Lung (tissue), 12 donors: Measurements from ENCODE around the gene DLG2. TPM values are rescaled to one million over a fixed set of nuclear protein-coding genes. Genes with fewer than 3 reads are reported as not detected.

Experiments
- ATAC-seq: fragments of 200-7000 bp; cut with Tn5 transposase; one replicate; pipeline ENCODE4 v1.9.1; 2020; ENCODE audit warnings: moderate number of reproducible peaks; ENCODE audit not compliant: insufficient read depth, low FRiP score
- DNase-seq, 3 donors: peaks; one replicate each; pipeline ENCODE4 v3.0.0-alpha.2; 2013 to 2017
- H3K27ac ChIP-seq, 2 donors: one replicate each; pipeline ENCODE4 v1.5.1; 2013; ENCODE audit warnings: mild to moderate bottlenecking in 2 of 2, moderate library complexity in 2 of 2, control low read depth in 1 of 2, inconsistent platforms in 1 of 2, low read depth in 1 of 2, low read length in 1 of 2
- H3K27me3 ChIP-seq, 3 donors: one replicate each; pipeline ENCODE4 v1.5.1; 2013; ENCODE audit warnings: low read length in 2 of 3; ENCODE audit not compliant: control insufficient read depth in 3 of 3, insufficient read depth in 3 of 3
- H3K36me3 ChIP-seq, 4 donors: one replicate each; pipeline ENCODE4 v1.5.1; 2013; ENCODE audit warnings: low read length in 4 of 4, mild to moderate bottlenecking in 1 of 4, moderate library complexity in 1 of 4; ENCODE audit not compliant: control insufficient read depth in 4 of 4, insufficient read depth in 4 of 4
- H3K4me1 ChIP-seq, 5 donors: one replicate each; pipeline ENCODE4 v1.5.1; 2013; ENCODE audit warnings: low read length in 5 of 5, mild to moderate bottlenecking in 2 of 5, moderate library complexity in 1 of 5; ENCODE audit not compliant: control insufficient read depth in 5 of 5, insufficient read depth in 5 of 5
- H3K4me3 ChIP-seq: one replicate; pipeline ENCODE4 v1.5.1; 2013; ENCODE audit warnings: mild to moderate bottlenecking, control low read depth, moderate library complexity
- H3K9ac ChIP-seq, 2 donors: one replicate each; pipeline ENCODE4 v1.5.1; 2013; ENCODE audit warnings: low read length in 2 of 2, control low read depth in 1 of 2; ENCODE audit not compliant: insufficient read depth in 1 of 2
- H3K9me3 ChIP-seq, 4 donors: one replicate each; pipeline ENCODE4 v1.5.1; 2013; ENCODE audit warnings: low read length in 3 of 4, mild to moderate bottlenecking in 1 of 4, moderate library complexity in 1 of 4; ENCODE audit not compliant: control insufficient read depth in 4 of 4, insufficient read depth in 3 of 4
- WGBS, 2 donors: extraction: QIAGEN DNeasy Blood & Tissue Kit; methylation state at CpG; one replicate each; pipeline ENCODE4 v1.1.7; 2013; 5-methylcytosine and 5-hydroxymethylcytosine counted together
- polyA plus RNA-seq, 2 donors: library from polyadenylated mRNA; stranded (reverse); fragments of 200-250 nt; gene quantifications; one replicate each; pipeline ENCODE4 v1.2.1, GENCODE V29; 2013
- total RNA-seq, 2 donors: library from RNA; depleted of rRNA in 1 of 2; stranded (reverse); fragments of >200 nt in 1 of 2; gene quantifications; one replicate each; pipeline ENCODE4 v1.2.1, GENCODE V29; 2014 to 2021
- TF ChIP-seq, protein P1 (sequence below): IDR thresholded peaks from 2 replicates; pipeline ENCODE4 v1.5.1; 2012; ENCODE audit warnings: mild to moderate bottlenecking; ENCODE audit errors: control extremely low read depth, extremely low read depth
- donor health status: control.
- donor health status: control.
- donor health status: Bipolar disorder and iron deficiency.
- donor health status: healthy.
- donor health status: DM: yes; HTN: yes; CAD: no.

The DLG2 gene
- total and polyA plus RNA-seq, 4 donors: 0.32 to 24.1 (median 5.4) TPM

DNA sequence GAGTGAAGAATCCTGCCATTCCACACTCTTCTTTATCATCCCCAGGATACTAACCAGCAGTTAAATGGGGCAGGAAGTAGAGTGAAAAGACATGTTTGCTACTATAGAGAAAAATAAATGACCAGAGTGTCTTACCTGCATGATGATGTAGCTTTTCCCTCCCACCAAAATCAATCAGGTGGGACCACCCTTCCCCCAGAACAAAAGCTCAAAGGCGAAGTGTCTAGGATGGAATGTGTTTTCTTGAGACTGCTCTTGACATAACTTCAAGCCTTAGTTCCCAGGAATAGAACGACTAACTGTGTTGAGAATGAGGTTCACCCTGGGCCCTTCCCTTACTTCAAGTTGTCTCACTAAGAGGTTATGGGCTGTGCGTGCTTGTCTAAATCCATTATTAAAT, 2001.8 kb downstream of the DLG2 start:
- Histone ChIP-seq H3K27me3 (no peaks in the 10 kb centered on the region), H3K9ac (no peak overlapping the region), H3K4me1 (peaks cover 0 to 8% (median 3%) of the 10 kb centered on the region in 5 donors), H3K9me3 (no peaks in the 10 kb centered on the region), H3K4me3 (no peak overlapping the region), H3K36me3 (no peaks in the 10 kb centered on the region), H3K27ac (no peak overlapping the region)
- DNase-seq (no peak), ATAC-seq (no peak)
- TF ChIP-seq, protein P1, sequence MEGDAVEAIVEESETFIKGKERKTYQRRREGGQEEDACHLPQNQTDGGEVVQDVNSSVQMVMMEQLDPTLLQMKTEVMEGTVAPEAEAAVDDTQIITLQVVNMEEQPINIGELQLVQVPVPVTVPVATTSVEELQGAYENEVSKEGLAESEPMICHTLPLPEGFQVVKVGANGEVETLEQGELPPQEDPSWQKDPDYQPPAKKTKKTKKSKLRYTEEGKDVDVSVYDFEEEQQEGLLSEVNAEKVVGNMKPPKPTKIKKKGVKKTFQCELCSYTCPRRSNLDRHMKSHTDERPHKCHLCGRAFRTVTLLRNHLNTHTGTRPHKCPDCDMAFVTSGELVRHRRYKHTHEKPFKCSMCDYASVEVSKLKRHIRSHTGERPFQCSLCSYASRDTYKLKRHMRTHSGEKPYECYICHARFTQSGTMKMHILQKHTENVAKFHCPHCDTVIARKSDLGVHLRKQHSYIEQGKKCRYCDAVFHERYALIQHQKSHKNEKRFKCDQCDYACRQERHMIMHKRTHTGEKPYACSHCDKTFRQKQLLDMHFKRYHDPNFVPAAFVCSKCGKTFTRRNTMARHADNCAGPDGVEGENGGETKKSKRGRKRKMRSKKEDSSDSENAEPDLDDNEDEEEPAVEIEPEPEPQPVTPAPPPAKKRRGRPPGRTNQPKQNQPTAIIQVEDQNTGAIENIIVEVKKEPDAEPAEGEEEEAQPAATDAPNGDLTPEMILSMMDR: no peak
- WGBS, 2 donors: 79 to 92% methylated on average over 3 of the region's 3 CpGs

DNA sequence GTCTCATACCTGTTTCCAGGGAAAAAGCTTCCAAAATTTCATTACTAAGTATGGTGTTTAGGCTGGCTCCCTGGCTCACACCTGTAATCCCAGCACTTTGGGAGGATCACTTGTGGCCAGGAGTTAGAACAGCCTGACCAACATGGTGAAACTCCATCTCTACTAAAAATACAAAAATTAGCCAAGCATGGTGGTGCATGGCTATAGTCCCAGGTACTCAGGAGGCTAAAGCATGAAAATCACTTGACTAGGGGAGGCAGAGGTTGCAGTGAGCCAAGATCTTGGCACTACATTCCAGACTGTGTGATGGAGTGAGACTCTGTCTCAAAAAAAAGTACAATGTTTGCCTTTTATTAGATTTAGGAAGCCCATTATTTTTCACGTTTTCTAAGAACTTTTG, 2009.5 kb downstream of the DLG2 start:
- TF ChIP-seq, protein P1: no peak
- Histone ChIP-seq H3K4me3 (no peak overlapping the region), H3K9me3 (no peaks in the 10 kb centered on the region), H3K4me1 (no peaks in the 10 kb centered on the region), H3K27ac (no peak overlapping the region), H3K9ac (no peak overlapping the region), H3K27me3 (no peaks in the 10 kb centered on the region), H3K36me3 (no peaks in the 10 kb centered on the region)
- no peak for DNase-seq
- WGBS, 2 donors: 75 to 81% methylated on average over 1 of the region's 1 CpG
- no peak for ATAC-seq

DNA sequence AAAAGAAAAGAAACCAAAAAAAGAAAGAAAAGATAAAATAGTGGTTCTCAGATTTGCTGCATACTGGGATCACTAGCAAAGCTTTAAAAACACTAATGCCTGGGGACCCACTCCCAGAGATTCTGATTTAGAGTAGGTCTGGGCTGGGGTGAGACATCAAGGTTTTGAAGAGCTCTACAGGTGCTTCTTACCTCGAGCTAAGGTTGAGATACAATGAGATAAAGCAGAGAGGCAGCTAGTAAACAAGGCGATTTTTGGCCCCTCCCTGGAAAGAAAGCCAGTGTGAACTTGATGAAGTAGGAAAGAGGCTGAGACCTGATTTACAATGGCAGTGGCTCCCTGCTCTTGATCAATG, 2013.4 kb downstream of the DLG2 start:
- Histone ChIP-seq H3K9me3 (no peaks in the 10 kb centered on the region), H3K4me3 (no peak overlapping the region), H3K9ac (no peak overlapping the region), H3K4me1 (peaks cover 0 to 3% (median 0%) of the 10 kb centered on the region in 5 donors), H3K27ac (no peak overlapping the region), H3K27me3 (no peaks in the 10 kb centered on the region), H3K36me3 (no peaks in the 10 kb centered on the region)
- WGBS, 2 donors: 54 to 73% methylated on average over 2 of the region's 2 CpGs
- DNase-seq (no peak), ATAC-seq (no peak)
- TF ChIP-seq, protein P1: no peak

DNA sequence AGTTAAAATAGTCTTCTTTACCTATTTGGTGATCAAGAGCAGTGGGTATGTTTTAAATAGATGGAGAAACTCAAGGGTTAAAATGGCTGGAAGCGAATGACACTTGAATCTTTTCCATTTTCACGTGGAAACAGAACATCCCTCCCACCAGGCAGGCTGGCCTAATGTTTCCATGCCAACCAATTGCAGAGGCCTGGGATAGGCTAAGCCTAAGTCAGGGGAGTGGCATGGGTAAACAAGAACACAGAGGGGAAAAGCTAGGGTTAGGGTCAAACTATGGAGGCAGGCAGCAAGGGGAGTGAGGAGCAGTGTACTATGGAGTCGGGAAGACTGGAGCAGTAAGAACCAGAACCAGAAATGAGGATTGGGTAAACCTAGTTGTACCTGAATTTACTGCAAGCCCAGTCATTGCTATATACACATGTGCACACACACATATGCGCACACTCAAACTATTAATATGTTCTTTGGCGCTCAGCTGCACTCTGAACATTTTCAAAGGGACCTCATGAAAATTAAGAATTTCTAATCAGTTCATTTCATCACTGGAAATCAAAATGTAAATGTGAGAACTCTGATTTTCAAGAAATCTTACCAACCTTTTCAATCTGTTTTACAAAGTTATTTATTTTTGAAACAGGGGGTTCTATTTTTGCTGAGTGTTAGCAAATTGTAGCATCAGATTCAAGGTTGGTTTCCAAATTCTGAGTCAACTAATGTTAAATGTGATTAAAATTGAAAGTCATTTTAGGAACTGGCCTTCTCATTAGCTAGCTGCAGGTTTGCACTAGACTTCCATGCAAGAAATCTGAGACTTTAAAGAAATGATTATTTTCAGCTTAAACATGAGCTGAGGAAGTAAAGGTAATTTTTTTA, 2014.0 kb downstream of the DLG2 start:
- WGBS, 2 donors: 61% methylated on average over 5 of the region's 5 CpGs

More for the DNA sequence above, 2014.0 kb downstream of the DLG2 start:
- no peaks in the 10 kb centered on the region for H3K27me3 ChIP-seq
- ATAC-seq (no peak), DNase-seq (no peak)
- no peak overlapping the region for H3K4me3 ChIP-seq
- TF ChIP-seq, protein P1: no peak
- no peak overlapping the region for H3K9ac ChIP-seq
- peaks cover 0 to 3% (median 0%) of the 10 kb centered on the region in 5 donors for H3K4me1 ChIP-seq
- no peaks in the 10 kb centered on the region for H3K9me3 ChIP-seq
- H3K27ac ChIP-seq: no peak overlapping the region
- no peaks in the 10 kb centered on the region for H3K36me3 ChIP-seq
